HS-27A (cell line): Measurements from ENCODE around the gene TMEM44.

ENCODE experiments used
- DNase-seq: peaks from one replicate; pipeline ENCODE4 v3.0.0-alpha.2; 2012; ENCODE audit warnings: low read depth, missing footprints

TMEM44 gene

DNA sequence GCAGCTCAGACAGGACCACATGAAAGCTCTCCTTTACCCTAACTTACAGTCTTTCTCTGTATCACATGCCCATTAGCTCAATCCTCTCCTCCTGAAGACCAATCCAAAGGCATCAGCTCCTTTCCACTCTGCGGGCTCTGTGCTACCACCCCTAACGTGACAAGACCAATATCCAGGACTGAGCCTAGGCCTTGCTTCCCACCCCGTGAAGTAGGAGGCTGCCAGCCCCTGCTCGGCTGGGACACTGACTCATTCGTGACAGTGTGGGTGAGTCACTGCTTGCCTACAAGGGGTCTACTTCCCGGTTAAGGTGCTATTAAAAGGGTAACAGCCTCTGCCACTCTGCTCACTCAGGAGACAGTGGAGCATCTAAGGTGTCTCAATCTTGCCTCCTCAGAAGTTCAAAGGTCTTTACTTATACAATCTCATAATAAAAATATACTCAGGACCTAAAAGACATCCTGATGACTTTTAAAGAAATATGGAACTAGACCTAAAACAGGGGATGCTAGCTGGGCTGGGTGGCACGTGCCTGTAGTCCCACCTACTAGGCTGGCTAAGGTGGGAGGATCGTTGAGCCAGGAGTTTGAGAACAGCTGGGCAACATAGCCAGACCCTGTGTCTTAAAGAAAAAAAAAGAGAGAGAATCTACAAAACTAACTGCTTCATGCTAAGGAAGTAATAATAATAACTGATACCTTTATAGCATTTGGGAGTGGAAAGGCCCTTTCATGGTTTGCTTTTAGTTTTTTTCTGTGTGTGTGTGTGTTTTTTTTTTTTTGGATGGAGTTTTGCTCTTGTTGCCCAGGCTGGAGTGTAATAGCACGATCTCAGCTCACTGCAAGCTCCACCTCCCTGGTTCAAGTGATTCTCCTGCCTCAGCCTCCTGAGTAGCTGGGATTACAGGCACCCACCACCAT lies 55.0 kb downstream of the TMEM44 start:
- peak; percentile 74 for DNase-seq

DNA sequence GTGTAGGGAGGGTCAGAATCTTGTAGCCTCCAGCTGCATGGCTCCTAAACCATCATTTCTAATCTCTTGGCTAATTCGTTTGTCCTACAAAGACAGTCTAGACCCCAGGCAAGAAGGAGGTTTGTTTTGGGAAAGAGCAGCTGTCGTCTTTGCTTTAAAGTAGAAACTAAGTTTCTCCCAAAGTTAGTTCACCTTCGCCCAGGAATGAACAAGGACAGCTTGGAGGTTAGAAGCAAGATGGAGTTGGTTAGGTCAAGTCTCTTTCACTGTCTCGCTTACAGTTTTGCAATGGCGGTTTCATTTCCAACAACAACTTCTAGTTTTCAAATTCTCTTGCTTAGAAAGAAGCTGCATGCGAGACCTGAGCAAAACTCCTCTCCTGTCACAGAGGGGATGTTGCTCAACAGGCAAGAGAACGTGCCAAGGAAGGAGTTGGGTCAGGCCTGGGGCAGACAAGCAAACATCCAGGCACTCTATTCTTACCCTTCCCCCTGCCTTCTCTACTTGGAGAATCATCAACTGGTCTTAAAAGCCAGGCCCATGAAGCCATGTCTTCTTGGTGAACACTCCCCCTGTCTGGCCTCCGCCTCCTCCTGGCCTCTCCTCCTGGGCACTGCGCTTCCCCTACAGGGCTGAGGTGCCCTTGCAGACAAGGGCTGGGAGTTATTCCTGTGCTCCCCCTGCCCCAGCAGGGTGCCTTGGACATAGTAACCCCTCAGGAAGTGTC lies 57.6 kb downstream of the TMEM44 start:
- no peak for DNase-seq

DNA sequence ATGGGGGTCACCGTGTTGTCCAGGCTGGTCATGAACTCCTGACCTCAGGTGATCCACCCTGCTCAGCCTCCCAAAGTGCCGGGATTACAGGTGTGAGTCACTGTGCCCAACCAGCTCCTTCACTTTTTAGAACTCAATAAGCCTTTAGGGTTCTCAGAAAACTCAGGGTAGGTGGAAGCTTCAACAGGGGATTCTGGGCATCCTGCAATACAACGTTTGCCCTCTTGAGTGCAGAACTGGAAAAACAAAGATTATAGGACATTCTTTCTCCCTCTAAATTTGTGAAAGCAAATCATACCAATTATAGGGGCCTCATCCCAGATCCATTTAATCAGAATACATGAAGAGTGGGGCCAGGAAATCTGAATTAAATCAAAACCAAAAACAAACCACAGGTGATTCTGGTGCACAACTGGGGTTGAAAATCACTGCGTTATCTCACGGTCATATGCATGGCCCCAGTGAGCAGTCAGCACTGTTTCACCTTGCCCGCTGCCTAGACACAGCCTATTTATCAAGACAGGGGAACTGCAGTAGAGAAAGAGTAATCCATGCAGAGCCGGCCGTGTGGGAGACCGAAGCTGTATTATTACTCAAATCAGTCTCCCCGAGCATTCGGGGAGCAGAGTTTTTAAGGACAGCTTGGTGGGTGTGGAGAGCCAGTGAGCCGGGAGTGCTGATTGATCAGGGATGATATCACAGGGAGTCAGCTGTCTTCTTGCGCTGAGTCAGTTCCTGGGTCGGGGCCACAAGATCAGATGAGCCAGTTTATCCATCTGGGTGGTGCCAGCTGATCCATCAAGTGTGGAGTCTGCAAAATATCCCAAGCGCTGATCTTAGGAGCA lies 58.4 kb downstream of the TMEM44 start:
- no peak for DNase-seq

DNA sequence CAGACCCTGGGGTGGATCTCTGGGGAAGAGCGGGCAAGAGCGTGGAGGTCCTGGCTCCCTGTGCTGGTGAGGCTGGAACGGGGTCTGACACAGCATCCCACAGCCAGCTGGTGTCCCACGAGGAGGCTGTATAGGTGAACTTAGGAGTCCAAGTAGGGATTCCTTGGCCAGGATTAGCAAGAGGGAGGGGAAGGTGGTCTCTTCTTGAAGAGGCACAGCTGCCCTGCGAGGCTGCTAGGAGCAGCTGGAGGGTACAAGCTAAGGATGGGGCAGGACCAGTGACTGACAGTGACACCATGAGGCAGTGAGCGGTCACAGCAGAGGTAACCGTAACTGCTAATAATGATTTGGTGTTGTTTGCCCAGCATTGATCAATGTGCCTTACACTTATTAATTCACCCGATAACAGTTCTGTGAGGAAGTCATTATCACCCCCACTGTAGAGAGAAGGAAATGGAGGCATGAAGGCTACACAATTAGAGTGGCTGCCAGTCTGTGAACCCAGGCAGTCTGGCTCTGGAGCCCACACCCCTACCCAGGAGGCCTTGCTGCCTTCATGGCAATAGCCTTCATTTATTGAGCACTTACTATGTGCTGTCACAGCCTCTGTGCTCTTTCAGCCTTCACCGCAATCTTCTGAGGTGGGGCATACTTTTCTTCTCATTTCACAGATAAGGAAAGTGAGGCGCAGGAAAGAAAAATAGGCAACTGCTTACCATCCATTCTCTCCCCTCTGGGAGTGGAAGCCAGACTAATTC lies 59.4 kb downstream of the TMEM44 start:
- DNase-seq: no peak

DNA sequence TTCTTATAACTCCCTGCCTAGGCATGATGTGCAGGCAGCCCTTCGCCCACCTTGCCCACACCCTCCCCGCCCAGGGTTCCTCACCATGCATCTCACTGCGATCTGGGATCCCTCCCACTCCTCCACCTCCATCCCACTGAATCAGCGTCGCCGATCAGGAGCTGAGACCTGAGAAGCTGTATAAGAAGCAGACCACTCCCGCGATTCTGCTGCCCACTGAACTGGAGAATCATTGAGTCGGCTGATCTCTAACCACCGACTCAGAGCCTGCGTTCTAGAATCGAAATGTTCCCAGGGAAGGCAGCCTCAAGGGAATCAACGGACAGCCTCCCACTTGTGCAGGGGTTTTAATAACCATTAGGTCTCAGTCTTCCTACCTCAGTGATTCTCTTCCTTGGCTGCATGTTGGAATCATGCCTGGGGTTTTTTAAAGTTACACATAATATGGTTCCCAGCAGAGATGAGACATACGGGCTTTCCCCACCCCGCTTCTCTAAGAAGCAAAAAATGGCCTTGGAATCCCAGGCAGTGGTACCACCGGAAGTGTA lies 60.2 kb downstream of the TMEM44 start:
- no peak for DNase-seq

DNA sequence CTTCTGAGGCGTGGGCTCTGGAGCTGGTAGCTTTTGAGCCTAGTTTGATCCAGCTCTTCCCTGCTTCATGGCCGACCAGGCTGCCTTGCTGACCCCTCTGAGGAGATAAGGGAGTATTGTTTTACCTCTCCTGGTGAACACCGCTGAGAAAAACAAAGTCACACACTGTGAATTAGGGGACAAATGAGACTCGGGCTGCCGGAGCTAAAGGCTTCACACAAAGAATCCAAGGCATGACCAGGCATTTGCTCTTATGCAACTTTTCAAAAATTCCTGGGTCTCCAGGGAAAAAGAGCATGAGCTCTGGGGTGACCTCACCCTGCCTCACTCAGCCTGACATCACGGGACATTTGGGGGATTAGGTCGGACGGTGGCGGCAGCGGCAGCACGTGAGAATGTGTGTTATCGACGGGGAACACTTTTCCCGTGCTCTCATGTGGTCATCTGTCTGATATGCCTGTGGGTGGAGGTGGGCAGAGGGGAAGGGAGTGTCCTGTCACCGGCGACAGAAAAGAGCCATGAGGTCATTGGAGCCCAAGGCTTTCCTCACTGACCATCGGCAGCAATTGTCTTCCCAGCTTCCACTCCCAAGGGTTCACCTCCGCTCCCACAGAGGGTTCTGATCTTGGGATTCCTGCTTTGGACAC lies 61.0 kb downstream of the TMEM44 start:
- peak; percentile 92 for DNase-seq

DNA sequence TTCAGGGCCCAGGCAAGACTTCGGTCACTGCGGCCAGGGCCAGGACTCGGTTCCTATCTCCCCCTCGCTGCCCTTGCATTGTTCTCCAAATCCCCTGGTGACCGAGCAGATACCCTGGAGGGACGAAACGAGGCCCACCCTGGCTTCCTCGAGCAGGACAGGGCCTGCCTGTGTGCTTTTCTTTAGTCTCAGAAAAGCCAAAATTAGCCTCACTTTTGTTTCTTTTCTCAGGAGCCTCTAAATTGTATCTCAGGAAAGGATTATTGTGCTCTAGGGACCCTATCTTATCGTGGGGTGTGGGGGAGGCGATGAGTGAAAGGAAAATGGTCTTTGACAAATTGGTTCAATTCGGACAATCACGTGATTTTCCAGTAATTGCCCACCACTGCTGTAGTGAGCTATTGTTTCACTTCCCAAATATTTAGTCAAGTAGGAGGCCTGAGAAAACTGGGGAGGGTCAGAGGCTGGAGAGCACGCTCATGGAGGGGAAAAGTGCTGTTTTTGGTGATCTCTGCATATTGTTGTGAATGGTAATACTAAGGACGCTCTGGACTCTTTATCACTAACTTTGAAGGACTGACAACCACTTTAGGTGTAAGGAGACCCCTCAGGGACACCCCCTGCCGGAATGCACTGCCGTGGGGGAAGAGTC lies 61.6 kb downstream of the TMEM44 start:
- no peak for DNase-seq

DNA sequence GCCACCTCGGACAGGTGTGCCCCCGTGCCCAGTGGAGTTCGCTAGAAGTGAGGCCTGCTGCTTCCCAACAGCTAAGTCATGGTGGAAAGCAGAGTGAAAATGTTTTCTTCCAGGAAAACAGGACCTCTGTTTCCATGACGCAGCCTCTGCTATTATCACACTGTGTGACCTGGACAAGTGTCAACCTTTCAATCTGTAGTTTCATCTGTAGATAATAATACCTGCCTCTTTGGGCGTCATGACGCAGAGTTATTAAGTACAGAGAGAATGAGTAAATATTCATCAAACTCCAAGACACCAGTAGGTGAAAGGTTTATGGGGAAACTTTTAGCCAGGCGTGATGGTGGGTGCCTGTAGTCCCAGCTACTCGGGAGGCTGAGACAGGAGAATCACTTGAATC lies 62.3 kb downstream of the TMEM44 start:
- DNase-seq: no peak

DNA sequence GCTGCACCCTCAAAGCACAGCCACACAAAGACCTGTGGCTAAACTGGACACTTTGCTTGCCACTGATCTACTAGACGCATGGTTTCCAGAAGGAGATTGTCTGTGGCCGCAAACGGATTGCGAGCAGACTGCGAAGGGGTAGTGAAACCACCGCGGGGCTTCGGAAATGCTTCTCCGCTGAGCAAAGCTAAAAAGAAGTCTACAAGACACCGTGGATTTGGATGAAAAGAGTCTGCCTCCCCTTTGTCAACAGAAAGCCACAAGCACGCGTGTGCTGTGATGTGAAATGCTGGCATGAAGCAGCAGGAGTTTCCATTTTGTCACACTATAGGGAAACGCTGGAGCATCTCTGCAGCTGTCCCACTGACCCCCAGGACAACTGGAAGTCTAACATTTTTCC lies 63.0 kb downstream of the TMEM44 start:
- no peak for DNase-seq

DNA sequence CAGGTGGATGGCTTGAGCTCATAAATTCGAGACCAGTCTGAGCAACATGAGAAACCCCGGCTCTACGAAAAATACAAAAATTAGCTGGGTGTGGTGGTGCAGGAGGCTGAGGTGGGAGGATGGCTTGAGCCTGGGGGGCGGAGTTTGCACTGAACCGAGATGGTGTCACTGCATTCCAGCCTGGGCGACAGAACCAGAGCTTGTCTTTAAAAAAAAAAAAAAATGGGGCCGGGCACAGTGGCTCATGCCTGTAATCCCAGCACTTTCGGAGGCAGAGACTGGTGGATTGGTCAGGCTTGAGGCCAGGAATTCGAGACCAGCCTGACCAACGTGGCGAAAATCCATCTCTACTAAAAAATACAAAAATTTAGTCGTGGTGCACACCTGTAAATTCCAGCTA lies 64.0 kb downstream of the TMEM44 start:
- no peak for DNase-seq

DNA sequence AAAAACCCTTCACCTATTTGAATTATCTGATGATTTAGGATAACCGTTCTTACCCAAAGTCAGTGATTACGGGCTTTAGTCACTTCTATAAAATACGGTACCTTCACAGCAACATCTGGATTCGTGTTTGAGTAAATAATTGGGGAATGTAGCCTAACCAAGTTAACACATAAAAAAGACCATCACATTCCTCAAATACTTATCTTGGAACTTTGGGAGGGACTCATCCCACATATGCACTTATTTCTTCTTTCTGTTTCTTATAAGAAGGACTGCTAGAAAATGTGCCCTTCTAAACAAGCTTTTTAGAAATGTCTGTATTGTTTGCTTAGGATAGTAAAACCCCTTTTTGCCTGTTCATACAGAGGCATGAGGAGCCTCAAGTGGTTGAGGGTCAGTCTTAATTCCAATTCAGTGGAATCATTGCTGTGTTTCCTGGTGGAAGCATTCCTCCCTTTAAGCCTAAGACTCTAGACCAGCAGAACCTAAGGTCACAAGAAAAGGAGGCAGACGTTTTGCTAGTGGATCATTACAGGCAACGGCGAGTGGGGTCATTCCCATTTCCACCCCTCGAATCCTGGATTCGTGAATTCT lies 67.5 kb downstream of the TMEM44 start:
- no peak for DNase-seq

DNA sequence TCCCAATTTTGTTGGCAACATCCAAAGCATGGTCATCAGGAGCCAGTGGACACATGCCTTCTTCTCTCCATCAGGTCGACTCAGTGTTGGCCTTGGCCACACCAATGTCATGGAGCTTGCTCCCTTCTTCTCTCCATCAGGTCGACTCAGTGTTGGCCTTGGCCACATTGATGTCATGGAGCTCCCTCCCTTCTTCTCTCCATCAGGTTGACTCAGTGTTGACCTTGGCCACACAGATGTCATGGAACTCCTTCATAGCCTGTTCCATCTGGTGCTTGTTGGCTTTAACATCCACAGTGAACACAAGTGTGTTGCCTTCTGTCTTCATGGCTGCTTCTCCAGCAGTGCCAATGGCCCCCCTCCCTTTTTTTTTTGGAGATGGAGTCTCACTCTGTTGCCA lies 70.2 kb downstream of the TMEM44 start:
- DNase-seq: no peak

DNA sequence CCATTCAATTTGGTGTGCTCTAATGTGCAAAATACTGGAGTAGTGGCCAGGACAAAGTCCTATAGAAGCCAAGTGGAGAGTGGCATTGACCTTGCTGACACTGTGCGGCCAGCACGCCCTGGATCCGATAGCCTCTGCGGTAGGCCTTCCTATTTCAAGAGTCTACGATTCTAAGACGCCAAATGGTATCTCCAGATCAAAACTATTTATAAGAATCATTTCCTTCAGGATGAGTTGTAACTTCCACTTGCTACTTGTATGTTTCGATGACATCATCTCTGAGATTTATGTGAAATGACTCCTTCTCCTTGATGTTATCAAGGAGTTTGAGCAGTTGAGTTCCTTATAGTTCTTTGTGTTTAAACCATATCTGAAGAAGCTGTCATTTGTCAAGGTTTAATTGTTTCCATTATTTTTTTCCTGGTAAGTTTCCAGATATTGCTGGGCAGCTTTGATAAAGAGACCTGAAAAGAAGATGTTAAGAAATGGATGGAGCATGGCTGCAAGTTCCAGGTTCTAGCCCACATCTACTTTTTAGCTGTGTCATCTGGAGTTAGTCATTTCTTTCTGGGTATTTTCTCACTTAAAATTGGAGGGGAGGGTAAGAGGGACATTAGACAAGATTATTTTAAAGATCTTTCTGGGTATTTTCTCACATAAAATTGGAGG lies 71.8 kb downstream of the TMEM44 start:
- DNase-seq: no peak

DNA sequence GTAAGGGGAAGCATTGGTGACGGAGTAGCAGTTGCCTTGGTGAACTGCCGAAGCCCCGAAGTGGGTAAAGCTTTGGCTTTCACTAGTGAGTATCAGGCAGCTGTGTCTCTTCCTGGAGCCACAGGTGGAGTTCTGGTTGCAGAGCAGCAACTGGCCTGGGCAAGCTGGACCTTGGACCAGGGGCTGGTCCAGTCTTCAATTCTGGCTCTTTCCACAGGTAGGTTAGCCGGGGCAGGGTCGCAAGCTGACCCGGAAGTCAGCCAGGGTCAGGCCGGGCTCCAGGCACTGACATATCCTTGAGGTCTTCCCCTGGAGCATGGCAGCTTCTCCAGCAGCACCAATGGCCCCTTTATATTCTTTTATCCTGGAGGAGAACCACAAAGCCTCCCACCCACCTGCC lies 73.2 kb downstream of the TMEM44 start:
- DNase-seq: no peak

DNA sequence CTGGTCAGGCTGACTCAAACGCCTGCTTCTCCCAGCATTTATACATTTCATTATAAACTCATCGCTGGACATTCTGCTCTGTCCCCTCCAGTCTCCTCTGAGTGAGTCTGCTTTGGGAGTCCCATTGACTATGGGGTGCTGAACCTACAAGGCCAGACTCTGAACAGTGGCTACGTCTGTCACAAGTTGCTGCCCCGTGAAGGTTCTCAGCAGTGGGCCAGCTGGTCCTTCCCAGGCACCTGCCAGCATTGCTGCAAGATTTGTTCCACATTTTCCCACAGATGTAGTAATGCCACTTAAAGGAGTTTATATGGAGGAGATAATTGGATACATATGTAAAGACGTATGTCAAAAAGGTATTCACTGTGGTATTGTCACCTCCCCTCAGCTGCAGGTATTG lies 73.7 kb downstream of the TMEM44 start:
- DNase-seq: no peak

DNA sequence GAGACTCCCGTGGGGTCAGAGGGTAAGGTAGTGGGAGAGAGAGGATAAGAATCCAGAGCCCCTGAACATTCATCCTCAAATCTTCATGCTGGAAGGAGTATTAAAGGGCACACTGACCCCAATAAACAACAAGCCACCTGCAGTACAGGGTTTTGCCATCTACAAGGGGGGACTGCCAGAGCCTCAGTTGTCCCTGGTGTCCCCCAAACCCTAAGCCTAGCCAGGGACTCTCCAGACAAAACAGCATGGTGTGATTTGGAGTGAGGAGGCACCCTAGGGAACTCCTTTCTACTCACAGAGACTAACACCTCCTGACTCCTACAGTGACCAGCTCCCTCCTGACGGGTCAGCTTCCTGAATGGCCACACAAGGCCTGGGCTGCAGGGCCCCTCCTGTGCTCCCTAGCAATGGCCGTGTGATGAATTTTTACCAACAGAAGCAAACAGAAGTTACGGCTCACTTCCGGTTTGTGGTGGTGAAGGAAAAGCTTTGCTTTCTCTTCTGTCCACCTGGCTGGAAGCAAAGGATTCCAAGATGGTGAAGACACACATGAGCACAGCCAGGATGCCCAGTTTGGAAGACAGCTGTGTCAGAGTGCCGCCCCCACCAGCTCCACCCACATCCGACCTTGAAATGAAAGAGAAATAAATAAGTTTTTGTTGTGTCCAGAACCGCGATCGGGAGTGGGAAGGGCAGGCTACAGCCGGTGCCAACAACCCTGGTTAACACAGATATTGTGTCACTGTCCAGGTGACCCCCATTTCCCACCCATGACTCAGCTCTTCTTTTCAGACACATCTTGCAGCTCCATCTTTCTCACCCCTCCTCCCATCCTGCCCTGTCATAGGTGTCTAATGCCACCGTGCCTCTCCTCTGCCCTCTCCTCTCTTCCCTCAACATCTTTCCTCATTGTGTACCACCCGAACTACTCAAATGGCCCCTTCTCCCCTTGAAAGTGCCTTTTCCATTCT lies 76.8 kb downstream of the TMEM44 start:
- DNase-seq: no peak

DNA sequence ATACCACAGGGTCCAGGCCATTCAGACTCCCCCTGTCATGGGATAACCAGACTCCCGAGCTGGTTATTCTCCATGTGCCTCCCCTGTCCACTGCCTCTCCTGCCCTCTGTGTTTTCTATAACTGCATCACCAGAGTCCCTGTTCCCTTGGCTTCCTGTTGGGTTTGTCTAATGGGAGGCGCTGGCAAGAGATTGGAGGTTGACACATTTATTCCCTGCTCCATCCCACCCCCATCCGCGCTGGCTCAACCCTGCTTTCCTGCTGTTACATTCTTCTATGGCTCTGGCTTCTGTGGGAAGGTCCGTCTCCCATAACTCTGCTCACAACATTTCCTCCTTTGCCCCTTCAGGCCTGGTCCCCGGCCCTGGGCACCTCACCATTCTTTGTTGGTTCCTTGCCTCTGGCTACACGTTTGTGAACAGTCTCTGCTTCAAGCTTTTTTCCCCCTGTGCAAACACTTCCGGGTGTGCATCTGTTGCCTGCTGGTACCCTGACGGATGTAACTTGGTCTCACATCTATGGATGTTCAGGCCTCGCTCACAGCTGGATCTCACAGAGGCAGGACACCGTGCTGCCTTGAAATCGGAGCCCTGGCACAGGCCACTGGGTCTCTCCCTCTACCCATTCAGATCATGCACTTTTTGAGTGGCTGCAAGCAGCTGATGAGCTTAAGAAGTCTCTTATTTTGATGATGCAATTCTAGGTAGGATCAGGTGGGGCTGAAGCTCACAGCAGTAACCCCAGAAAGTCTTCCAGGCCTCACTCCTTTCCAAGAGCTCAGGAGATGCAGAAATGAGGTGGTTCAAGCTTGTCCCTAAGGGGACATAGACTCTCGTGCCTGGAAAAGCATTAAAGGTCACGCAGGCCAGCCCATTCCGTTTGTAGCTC lies 77.8 kb downstream of the TMEM44 start:
- no peak for DNase-seq
